ENCODE data around the gene CAMKMT. TPM values are rescaled to one million over a fixed set of nuclear protein-coding genes. Genes with fewer than 3 reads are reported as not detected.

CAMKMT gene
- total RNA-seq, 3 donors from 2014 or later, result 6.4 to 11.8 (median 10.5) TPM

DNA sequence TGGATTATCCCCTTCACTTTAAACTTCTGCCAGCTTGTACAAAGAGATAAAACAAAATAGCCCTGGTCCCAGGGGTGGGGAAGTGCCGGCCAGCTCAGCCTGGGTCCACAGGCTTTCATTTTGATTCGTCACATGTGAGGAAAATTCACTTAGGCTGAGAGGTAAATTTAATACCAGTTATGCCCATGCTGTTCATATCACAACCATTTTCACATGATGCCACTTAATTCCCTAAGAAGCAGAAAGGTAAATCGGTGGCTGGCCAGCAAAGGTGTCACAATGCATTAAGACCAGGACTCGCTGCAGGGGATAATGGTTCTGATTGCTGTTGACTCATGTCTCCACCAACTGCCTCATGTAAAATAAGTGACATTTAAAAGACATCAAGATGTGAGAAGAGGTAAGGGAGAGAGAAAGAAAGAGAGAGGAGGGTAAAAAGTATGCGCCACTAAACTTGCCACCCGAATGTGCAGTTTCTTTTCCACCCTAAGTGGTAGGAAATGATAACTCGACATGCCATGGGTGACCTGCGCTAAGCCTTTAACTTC lies 318.8 kb downstream of the CAMKMT start:
- no peak overlapping the region for H3K4me3 ChIP-seq
- H3K27ac ChIP-seq, result no peak overlapping the region
- no peaks in the 10 kb centered on the region for H3K27me3 ChIP-seq
- no peak for TF ChIP-seq POLR2A (IDR thresholded peaks at IDR 0.05)
- TF ChIP-seq POLR2AphosphoS5 (IDR thresholded peaks at IDR 0.05), result no peak
- TF ChIP-seq, protein P1, sequence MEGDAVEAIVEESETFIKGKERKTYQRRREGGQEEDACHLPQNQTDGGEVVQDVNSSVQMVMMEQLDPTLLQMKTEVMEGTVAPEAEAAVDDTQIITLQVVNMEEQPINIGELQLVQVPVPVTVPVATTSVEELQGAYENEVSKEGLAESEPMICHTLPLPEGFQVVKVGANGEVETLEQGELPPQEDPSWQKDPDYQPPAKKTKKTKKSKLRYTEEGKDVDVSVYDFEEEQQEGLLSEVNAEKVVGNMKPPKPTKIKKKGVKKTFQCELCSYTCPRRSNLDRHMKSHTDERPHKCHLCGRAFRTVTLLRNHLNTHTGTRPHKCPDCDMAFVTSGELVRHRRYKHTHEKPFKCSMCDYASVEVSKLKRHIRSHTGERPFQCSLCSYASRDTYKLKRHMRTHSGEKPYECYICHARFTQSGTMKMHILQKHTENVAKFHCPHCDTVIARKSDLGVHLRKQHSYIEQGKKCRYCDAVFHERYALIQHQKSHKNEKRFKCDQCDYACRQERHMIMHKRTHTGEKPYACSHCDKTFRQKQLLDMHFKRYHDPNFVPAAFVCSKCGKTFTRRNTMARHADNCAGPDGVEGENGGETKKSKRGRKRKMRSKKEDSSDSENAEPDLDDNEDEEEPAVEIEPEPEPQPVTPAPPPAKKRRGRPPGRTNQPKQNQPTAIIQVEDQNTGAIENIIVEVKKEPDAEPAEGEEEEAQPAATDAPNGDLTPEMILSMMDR (IDR thresholded peaks at IDR 0.05), result no peak
- no peaks in the 10 kb centered on the region for H3K4me1 ChIP-seq
- no peaks in the 10 kb centered on the region for H3K36me3 ChIP-seq
- no peaks in the 10 kb centered on the region for H3K9me3 ChIP-seq
- no peak for DNase-seq (ENCODE audit: low spot score in 2 of 2)
- intact Hi-C loops (cut with DNase I; ENCODE audit: low total_unique reads), result no loop called here

DNA sequence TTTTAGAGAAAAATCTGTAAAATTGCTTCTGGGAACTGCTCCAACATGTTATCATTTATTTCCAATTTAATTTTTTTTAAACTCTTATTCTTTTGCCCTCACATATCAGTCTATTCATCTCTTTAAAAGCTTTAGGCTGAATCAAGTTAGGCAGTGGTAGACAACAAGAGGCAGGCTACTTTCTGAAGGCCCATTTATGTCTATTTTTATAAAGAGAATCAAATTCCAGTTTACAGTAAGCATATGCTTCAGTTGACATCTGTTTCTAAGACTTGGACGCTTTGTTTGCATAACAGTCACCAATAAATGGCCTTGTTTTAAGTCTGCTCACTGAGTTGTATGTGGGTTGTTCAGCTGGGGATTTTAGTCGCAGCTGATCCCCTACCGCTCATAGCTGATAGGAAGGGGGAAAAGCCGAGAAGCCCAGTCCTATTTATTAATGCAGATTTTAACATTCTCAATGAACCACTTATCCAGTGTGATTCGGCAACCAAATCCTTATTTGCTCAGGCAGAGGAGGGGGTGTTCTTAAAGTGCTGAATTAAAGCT lies 319.3 kb downstream of the CAMKMT start:
- Histone ChIP-seq H3K27me3 (no peaks in the 10 kb centered on the region), H3K9me3 (no peaks in the 10 kb centered on the region), H3K4me1 (no peaks in the 10 kb centered on the region), H3K36me3 (no peaks in the 10 kb centered on the region), H3K4me3 (no peak overlapping the region), H3K27ac (no peak overlapping the region)
- TF ChIP-seq POLR2A (IDR thresholded peaks at IDR 0.05), result no peak
- TF ChIP-seq POLR2AphosphoS5 (IDR thresholded peaks at IDR 0.05), result no peak
- TF ChIP-seq, protein P1 (IDR thresholded peaks at IDR 0.05), result no peak
- no peak for DNase-seq (ENCODE audit: low spot score in 2 of 2)
- intact Hi-C loops (cut with DNase I; ENCODE audit: low total_unique reads), result no loop called here

DNA sequence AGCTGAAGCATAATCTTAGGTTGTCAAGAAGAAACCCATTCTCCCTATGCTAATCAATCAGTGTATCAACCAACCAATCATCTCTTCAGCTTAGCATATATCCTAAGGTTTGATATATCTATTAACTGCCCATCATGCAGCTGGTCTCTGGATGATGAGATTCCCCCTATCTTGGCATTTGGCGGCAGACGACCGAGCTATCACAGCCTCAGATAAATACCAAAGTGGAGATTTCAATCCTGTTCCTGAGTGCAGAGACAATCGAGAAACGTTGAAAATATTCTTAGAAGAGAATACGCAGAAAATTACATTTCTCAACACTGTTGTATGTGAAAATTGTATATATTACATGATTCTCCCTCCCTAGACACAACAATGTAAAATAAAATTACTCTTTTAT lies 320.7 kb downstream of the CAMKMT start:
- TF ChIP-seq POLR2A (IDR thresholded peaks at IDR 0.05) (no peak), POLR2AphosphoS5 (IDR thresholded peaks at IDR 0.05) (no peak)
- TF ChIP-seq, protein P1 (IDR thresholded peaks at IDR 0.05), result no peak
- no peaks in the 10 kb centered on the region for H3K9me3 ChIP-seq
- no peak overlapping the region for H3K4me3 ChIP-seq
- no peak overlapping the region for H3K27ac ChIP-seq
- H3K27me3 ChIP-seq, result no peaks in the 10 kb centered on the region
- intact Hi-C loops (cut with DNase I; ENCODE audit: low total_unique reads), result no loop called here
- H3K4me1 ChIP-seq, result no peaks in the 10 kb centered on the region
- H3K36me3 ChIP-seq, result no peaks in the 10 kb centered on the region
- no peak for DNase-seq (ENCODE audit: low spot score in 2 of 2)

DNA sequence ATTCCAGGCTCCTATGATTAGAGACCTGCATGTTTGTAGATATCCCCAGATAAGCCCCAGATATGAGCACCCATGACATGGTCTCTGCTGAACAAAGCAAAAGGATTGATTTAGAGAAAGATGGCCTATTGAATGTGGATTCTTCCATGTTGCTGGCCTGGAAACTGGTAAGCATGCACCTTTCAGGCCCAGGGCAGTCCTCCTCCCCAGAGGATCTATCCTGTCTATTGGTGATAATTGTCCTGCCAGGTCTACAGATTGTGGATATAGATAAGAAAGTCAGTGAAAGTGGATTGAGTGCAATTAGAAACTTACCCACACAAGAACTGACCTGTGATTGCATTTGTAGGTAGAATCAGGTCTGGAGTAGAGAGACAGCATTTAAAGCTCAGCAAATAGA lies 322.8 kb downstream of the CAMKMT start:
- intact Hi-C loops (cut with DNase I; ENCODE audit: low total_unique reads), result no loop called here
- DNase-seq (ENCODE audit: low spot score in 2 of 2), result no peak
- Histone ChIP-seq H3K9me3 (no peaks in the 10 kb centered on the region), H3K27ac (no peak overlapping the region), H3K27me3 (no peaks in the 10 kb centered on the region), H3K36me3 (no peaks in the 10 kb centered on the region), H3K4me3 (no peak overlapping the region), H3K4me1 (no peaks in the 10 kb centered on the region)
- TF ChIP-seq, protein P1 (IDR thresholded peaks at IDR 0.05), result no peak
- no peak for TF ChIP-seq POLR2AphosphoS5 (IDR thresholded peaks at IDR 0.05)
- TF ChIP-seq POLR2A (IDR thresholded peaks at IDR 0.05), result no peak

DNA sequence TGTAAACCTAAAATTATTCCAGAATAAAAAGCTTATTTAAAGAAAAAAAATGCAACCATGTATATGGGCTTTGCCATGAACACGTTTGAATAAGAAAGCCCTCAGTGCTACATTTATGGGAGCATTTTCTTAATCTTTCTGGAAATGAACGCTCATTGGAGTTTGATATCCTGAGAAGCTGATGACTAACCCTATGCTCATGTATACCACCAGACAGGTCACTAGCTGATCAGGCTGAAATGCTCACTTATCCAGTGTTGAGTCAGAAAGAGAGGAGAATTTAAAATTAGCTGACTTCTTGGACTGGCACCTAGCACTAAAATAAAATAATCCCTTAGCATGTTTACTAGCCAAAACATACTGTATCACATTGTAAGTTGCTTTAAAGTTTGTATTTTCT lies 324.8 kb downstream of the CAMKMT start:
- no peak for DNase-seq (ENCODE audit: low spot score in 2 of 2)
- no peaks in the 10 kb centered on the region for H3K9me3 ChIP-seq
- TF ChIP-seq, protein P1 (IDR thresholded peaks at IDR 0.05), result no peak
- no peak for TF ChIP-seq POLR2A (IDR thresholded peaks at IDR 0.05)
- TF ChIP-seq POLR2AphosphoS5 (IDR thresholded peaks at IDR 0.05), result no peak
- H3K27ac ChIP-seq, result no peak overlapping the region
- no peaks in the 10 kb centered on the region for H3K27me3 ChIP-seq
- intact Hi-C loops (cut with DNase I; ENCODE audit: low total_unique reads), result no loop called here
- H3K4me3 ChIP-seq, result no peak overlapping the region
- no peaks in the 10 kb centered on the region for H3K36me3 ChIP-seq
- H3K4me1 ChIP-seq, result no peaks in the 10 kb centered on the region
